Uterus (tissue), 4 donors: Measurements from ENCODE around the gene GPR141. TPM values are rescaled to one million over a fixed set of nuclear protein-coding genes. Genes with fewer than 3 reads are reported as not detected.

Source experiments
- DNase-seq, 2 donors: peaks; one replicate each; pipeline ENCODE4 v3.0.0-alpha.2; 2019 to 2020
- H3K27ac ChIP-seq, 2 donors: fragments of 200-600 bp; sonication (generic); 1 replicate in 1 of 2; 2 replicates in 1 of 2; pipeline ENCODE4 v1.5.1; 2016 to 2018
- H3K27me3 ChIP-seq, 2 donors: fragments of 200-600 bp; sonication (generic); one replicate each; pipeline ENCODE4 v1.5.1; 2018 to 2019; ENCODE audit warnings: control low read depth in 1 of 2
- H3K36me3 ChIP-seq, 2 donors: fragments of 200-600 bp; sonication (generic); one replicate each; pipeline ENCODE4 v1.5.1; 2019; ENCODE audit warnings: control low read depth in 1 of 2
- H3K4me1 ChIP-seq, 2 donors: fragments of 200-600 bp; sonication (generic); one replicate each; pipeline ENCODE4 v1.5.1; 2018 to 2019; ENCODE audit warnings: control low read depth in 1 of 2
- H3K4me3 ChIP-seq, 2 donors: fragments of 200-600 bp; sonication (generic); 1 replicate in 1 of 2; 2 replicates in 1 of 2; pipeline ENCODE4 v1.5.1; 2018 to 2019; ENCODE audit warnings: mild to moderate bottlenecking in 1 of 2
- H3K9me3 ChIP-seq, 2 donors: fragments of 200-600 bp; sonication (generic); one replicate each; pipeline ENCODE4 v1.5.1; 2019; ENCODE audit warnings: control low read depth in 1 of 2
- CTCF ChIP-seq, 4 experiments: fragments of 200-600 bp in 2 of 4; fragments of 450-650 bp in 2 of 4; sonication (generic) in 2 of 4; IDR thresholded peaks; one replicate each; pipeline ENCODE4 v1.5.1; 2016 to 2019; ENCODE audit warnings: antibody characterized with exemption in 4 of 4, mild to moderate bottlenecking in 2 of 4, moderate library complexity in 1 of 4
- POLR2A ChIP-seq, 2 donors: fragments of 450-650 bp; IDR thresholded peaks; one replicate each; pipeline ENCODE4 v1.6.1; 2016; ENCODE audit warnings: antibody characterized with exemption in 2 of 2, mild to moderate bottlenecking in 1 of 2, moderate library complexity in 1 of 2
- intact Hi-C: fragments of 100-400 bp; cut with DNase I; formaldehyde crosslinking; loops from one replicate; pipeline ENCODE4 v1.15.1; 2023; ENCODE audit warnings: low total_unique reads
- total RNA-seq, 4 donors: library from RNA; depleted of rRNA in 3 of 4; stranded (reverse); fragments of >200 nt in 3 of 4; gene quantifications; one replicate each; pipeline versions ENCODE4 v1.1.0 to v1.2.4, GENCODE V29; 2014 to 2023
- donor health status: DM: yes; HTN: yes; CAD: no.

GPR141 gene
- total RNA-seq, 4 donors from 2014 or later: 0.58 to 1.8 TPM; not detected in 2

- no peak for DNase-seq
- Histone ChIP-seq H3K36me3 (no peaks in the 10 kb centered on the region), H3K4me1 (peaks cover 0 to 6% of the 10 kb centered on the region in 2 donors), H3K27ac (no peak overlapping the region), H3K27me3 (no peaks in the 10 kb centered on the region), H3K4me3 (no peak overlapping the region), H3K9me3 (no peaks in the 10 kb centered on the region)
- intact Hi-C loops: no loop called here
- TF ChIP-seq POLR2A (IDR thresholded peaks at IDR 0.05) (no peak), CTCF (IDR thresholded peaks at IDR 0.05) (no peak)
Measured at GRCh38 chr7:37730501-37730900, 46.9 kb downstream of the GPR141 start.

- DNase-seq: peak; percentile 38 to 60
- TF ChIP-seq POLR2A (IDR thresholded peaks at IDR 0.05): no peak
- peak; percentile 47 to 59 (median 51) for TF ChIP-seq CTCF (IDR thresholded peaks at IDR 0.05)
- no peak overlapping the region for H3K4me3 ChIP-seq
- intact Hi-C loops: no loop called here
- no peaks in the 10 kb centered on the region for H3K9me3 ChIP-seq
- H3K27me3 ChIP-seq: no peaks in the 10 kb centered on the region
- peak overlapping the region in 1 of 2 donors; percentile 9 for H3K27ac ChIP-seq
- H3K36me3 ChIP-seq: no peaks in the 10 kb centered on the region
- peaks cover 0 to 6% of the 10 kb centered on the region in 2 donors for H3K4me1 ChIP-seq
Measured at GRCh38 chr7:37732253-37732652, 48.7 kb downstream of the GPR141 start.

- H3K4me3 ChIP-seq: no peak overlapping the region
Measured at GRCh38 chr7:37732888-37733287, 49.3 kb downstream of the GPR141 start.

GRCh38 chr7:37735196-37735595, 51.6 kb downstream of the GPR141 start:
- H3K27ac ChIP-seq: no peak overlapping the region
- H3K4me3 ChIP-seq: no peak overlapping the region
- TF ChIP-seq POLR2A (IDR thresholded peaks at IDR 0.05) (no peak), CTCF (IDR thresholded peaks at IDR 0.05) (no peak)
- no peaks in the 10 kb centered on the region for H3K36me3 ChIP-seq
- intact Hi-C loops: no loop called here
- no peaks in the 10 kb centered on the region for H3K9me3 ChIP-seq
- no peak for DNase-seq
- peaks cover 0 to 6% of the 10 kb centered on the region in 2 donors for H3K4me1 ChIP-seq
- no peaks in the 10 kb centered on the region for H3K27me3 ChIP-seq

More at GRCh38 chr7:37732888-37733287, 49.3 kb downstream of the GPR141 start:
- intact Hi-C loops: no loop called here
- peak overlapping the region in 1 of 2 donors; percentile 9 for H3K27ac ChIP-seq
- H3K36me3 ChIP-seq: no peaks in the 10 kb centered on the region
- DNase-seq: no peak
- no peaks in the 10 kb centered on the region for H3K27me3 ChIP-seq
- peaks cover 0 to 6% of the 10 kb centered on the region in 2 donors for H3K4me1 ChIP-seq
- no peak for TF ChIP-seq POLR2A (IDR thresholded peaks at IDR 0.05)
- no peak for TF ChIP-seq CTCF (IDR thresholded peaks at IDR 0.05)
- no peaks in the 10 kb centered on the region for H3K9me3 ChIP-seq

GRCh38 chr7:37738321-37738720, 54.8 kb downstream of the GPR141 start:
- no peak for TF ChIP-seq CTCF (IDR thresholded peaks at IDR 0.05)
- no peak for TF ChIP-seq POLR2A (IDR thresholded peaks at IDR 0.05)
- Histone ChIP-seq H3K27me3 (no peaks in the 10 kb centered on the region), H3K36me3 (no peaks in the 10 kb centered on the region), H3K4me3 (no peak overlapping the region), H3K4me1 (no peaks in the 10 kb centered on the region), H3K9me3 (no peaks in the 10 kb centered on the region), H3K27ac (no peak overlapping the region)
- no peak for DNase-seq
- intact Hi-C loops: no loop called here
